GM12892 (cell line): Measurements from ENCODE around the gene LRRC31.

Experiments used
- POLR2A ChIP-seq: IDR thresholded peaks from 2 replicates; pipeline ENCODE4 v1.6.1; 2011; ENCODE audit warnings: low read depth, low read length, control low read depth
- POLR2AphosphoS5 ChIP-seq: IDR thresholded peaks from 2 replicates; pipeline ENCODE4 v1.6.1; 2011; ENCODE audit warnings: low read depth, low read length, control low read depth

DNA sequence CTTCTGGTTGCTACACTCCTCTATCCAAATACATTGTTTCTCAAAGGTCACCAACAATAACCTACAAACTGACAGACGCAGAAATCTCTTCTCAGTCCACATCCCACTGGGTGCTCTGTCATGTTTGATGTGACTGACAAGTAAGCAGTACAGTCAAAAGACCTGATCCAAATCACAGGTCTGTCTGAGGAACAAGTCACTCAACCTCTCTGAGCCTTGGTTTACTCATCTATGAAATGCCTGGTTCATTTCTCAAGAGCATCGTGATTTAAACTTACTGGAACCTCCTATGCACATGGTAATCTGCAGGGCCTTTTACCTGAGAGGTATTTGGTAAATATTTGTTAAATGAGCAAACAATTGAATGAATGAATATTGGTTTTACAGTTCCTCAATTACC lies 5.5 kb downstream of the LRRC31 start:
- TF ChIP-seq POLR2A, result no peak
- TF ChIP-seq POLR2AphosphoS5, result no peak
